HCT116 (cell line): Measurements from ENCODE around the gene TIGD3. TPM values are rescaled to one million over a fixed set of nuclear protein-coding genes. Genes with fewer than 3 reads are reported as not detected.
A peak's percentile ranks its signal among the peaks of the same experiment; 100 is the strongest.

Experiments used
- ATAC-seq: fragments of 200-7000 bp; cut with Tn5 transposase; 2 replicates; pipeline ENCODE4 v1.9.1; 2020; ENCODE audit warnings: mild to moderate bottlenecking, moderate library complexity
- BruUV-seq: library from RNA; stranded (reverse); fragments of 400-500 nt; replicated peaks from 2 replicates; lab custom pipeline; 2021; lab: Mats Ljungman, UMichigan
- CTCF ChIA-PET: fragments of 300-600 bp; sonication (Branson Sonifier 250); formaldehyde crosslinking; loops from one replicate; lab custom pipeline; 2021; ENCODE audit warnings: antibody characterized with exemption; lab: Charles Lee
- POLR2A ChIA-PET: fragments of 300-600, 350-600 bp; sonication (Branson Sonifier 250); formaldehyde crosslinking; loops from one replicate; lab custom pipeline; 2021; ENCODE audit warnings: antibody characterized with exemption; lab: Charles Lee
- RAD21 ChIA-PET, 2 experiments: fragments of 300-600 bp; sonication (Branson Sonifier 250); formaldehyde crosslinking; loops; one replicate each; lab custom pipeline; 2023; ENCODE audit warnings: low total read pairs in 2 of 2; ENCODE audit not compliant: uncharacterized antibody in 2 of 2, unreplicated experiment in 2 of 2, low non-redundant PET in 1 of 2; lab: Charles Lee
- DNase-seq: peaks from one replicate; pipeline ENCODE4 v3.0.0-alpha.2; 2010; ENCODE audit warnings: low read depth, low spot score
- H2AFZ ChIP-seq: fragments of 200-600 bp; shearing (Covaris generic), sonication (generic); 2 replicates; pipeline ENCODE4 v1.6.1; 2017; ENCODE audit warnings: low read depth, mixed run types, mixed read lengths, antibody characterized with exemption, low read length; ENCODE audit not compliant: poor library complexity, severe bottlenecking
- H3K27ac ChIP-seq: 2 replicates; pipeline ENCODE4 v1.5.1; 2012; ENCODE audit warnings: low read depth, low read length
- H3K27me3 ChIP-seq: fragments of 200-600 bp; sonication (generic); 2 replicates; pipeline ENCODE4 v1.6.1; 2016; ENCODE audit warnings: mixed run types, low read length, mixed read lengths; ENCODE audit not compliant: insufficient read depth
- H3K36me3 ChIP-seq, 2 experiments: fragments of 200-500 bp in 1 of 2; fragments of 200-600 bp in 1 of 2; sonication (Bioruptor generic) in 1 of 2; sonication (generic) in 1 of 2; 2 replicates each; pipeline versions ENCODE4 v1.5.1 to v1.6.1; 2014 to 2016; ENCODE audit warnings: low read length in 2 of 2, inconsistent platforms in 1 of 2, mixed read lengths in 1 of 2, mixed run types in 1 of 2; ENCODE audit not compliant: insufficient read depth in 2 of 2, control insufficient read depth in 1 of 2
- H3K4me1 ChIP-seq, 2 experiments: fragments of 200-600 bp in 1 of 2; sonication (generic) in 1 of 2; 2 replicates each; pipeline versions ENCODE4 v1.5.1 to v1.6.1; 2012 to 2017; ENCODE audit warnings: low read length in 2 of 2, inconsistent platforms in 1 of 2, mild to moderate bottlenecking in 1 of 2, mixed read lengths in 1 of 2, mixed run types in 1 of 2, moderate library complexity in 1 of 2; ENCODE audit not compliant: insufficient read depth in 2 of 2, control insufficient read depth in 1 of 2
- H3K4me2 ChIP-seq: fragments of 200-600 bp; sonication (generic); 2 replicates; pipeline ENCODE4 v1.6.1; 2017; ENCODE audit warnings: mixed run types, low read length, mixed read lengths
- H3K4me3 ChIP-seq, 2 experiments: fragments of 200-600 bp in 1 of 2; sonication (generic) in 1 of 2; replicated peaks in 1 of 2; 2 replicates each; pipeline ENCODE4 v1.5.1; 2011 to 2016; ENCODE audit warnings: low read length in 2 of 2, control low read depth in 1 of 2, low read depth in 1 of 2, mild to moderate bottlenecking in 1 of 2, mixed read lengths in 1 of 2, mixed run types in 1 of 2
- H3K79me2 ChIP-seq: fragments of 200-600 bp; sonication (generic); 2 replicates; pipeline ENCODE4 v1.6.1; 2017; ENCODE audit warnings: mild to moderate bottlenecking, mixed run types, low read length, moderate library complexity, mixed read lengths; ENCODE audit not compliant: insufficient read depth
- H3K9ac ChIP-seq: fragments of 200-600 bp; sonication (generic); 2 replicates; pipeline ENCODE4 v1.6.1; 2016; ENCODE audit warnings: low read length, mixed read lengths
- H3K9me2 ChIP-seq: fragments of 200-600 bp; sonication (generic), shearing (Covaris generic); 2 replicates; pipeline ENCODE4 v1.6.1; 2017; ENCODE audit warnings: mixed run types, mild to moderate bottlenecking, moderate library complexity; ENCODE audit not compliant: insufficient read depth
- H3K9me3 ChIP-seq, 2 experiments: fragments of 200-500 bp in 1 of 2; fragments of 200-600 bp in 1 of 2; sonication (Bioruptor generic) in 1 of 2; sonication (generic) in 1 of 2; 2 replicates each; pipeline ENCODE4 v1.6.1; 2014 to 2017; ENCODE audit warnings: low read length in 2 of 2, mixed read lengths in 2 of 2, inconsistent platforms in 1 of 2, low read depth in 1 of 2, mild to moderate bottlenecking in 1 of 2, mixed run types in 1 of 2, moderate library complexity in 1 of 2; ENCODE audit not compliant: control insufficient read depth in 1 of 2, insufficient read depth in 1 of 2
- H4K20me1 ChIP-seq: fragments of 200-600 bp; sonication (generic), shearing (Covaris generic); 2 replicates; pipeline ENCODE4 v1.6.1; 2017; ENCODE audit warnings: mixed run types, mild to moderate bottlenecking, moderate library complexity; ENCODE audit not compliant: insufficient read depth
- CEBPB ChIP-seq: IDR thresholded peaks from 2 replicates; pipeline ENCODE4 v1.6.1; 2012; ENCODE audit warnings: low read depth
- EGR1 ChIP-seq: IDR thresholded peaks from 2 replicates; pipeline ENCODE4 v1.6.1; 2012; ENCODE audit warnings: low read depth
- JUND ChIP-seq: IDR thresholded peaks from 2 replicates; pipeline ENCODE4 v1.6.1; 2012
- MAX ChIP-seq: IDR thresholded peaks from 2 replicates; pipeline ENCODE4 v1.6.1; 2012
- POLR2A ChIP-seq: IDR thresholded peaks from 2 replicates; pipeline ENCODE4 v1.7.0; 2011; ENCODE audit warnings: borderline replicate concordance; ENCODE audit not compliant: insufficient read depth, insufficient read length; ENCODE audit errors: extremely low read depth
- RAD21 ChIP-seq: IDR thresholded peaks from 2 replicates; pipeline ENCODE4 v1.6.1; 2012; ENCODE audit warnings: low read depth, mild to moderate bottlenecking
- SIN3A ChIP-seq: IDR thresholded peaks from 2 replicates; pipeline ENCODE4 v1.6.1; 2012; ENCODE audit warnings: low read depth
- TCF7L2 ChIP-seq: IDR thresholded peaks from 2 replicates; pipeline ENCODE4 v1.7.0; 2011; ENCODE audit warnings: borderline replicate concordance, inconsistent platforms; ENCODE audit not compliant: insufficient read depth, insufficient read length; ENCODE audit errors: extremely low read depth
- YY1 ChIP-seq: IDR thresholded peaks from 2 replicates; pipeline ENCODE4 v1.6.1; 2011; ENCODE audit warnings: low read length, low read depth, moderate library complexity, mild to moderate bottlenecking; ENCODE audit not compliant: insufficient replicate concordance; ENCODE audit errors: extremely low read depth
- intact Hi-C: fragments of 100-400 bp; cut with micrococcal nuclease; formaldehyde crosslinking; loops from 2 replicates; pipeline ENCODE4 v1.10.0; 2022
- total RNA-seq: library from RNA; stranded (reverse); gene quantifications from one replicate; pipeline ENCODE4 v1.2.1, GENCODE V29; 2021; ENCODE audit not compliant: unreplicated experiment

The TIGD3 gene
- total RNA-seq, 1 experiment from 2014 or later: 2.4 TPM

- Histone ChIP-seq H2AFZ (no peak overlapping the region), H3K9ac (no peak overlapping the region), H3K79me2 (peaks cover 43% of the 10 kb centered on the region), H4K20me1 (peaks cover 8% of the 10 kb centered on the region; the same call in 1 of the 2 replicates), H3K27me3 (no peaks in the 10 kb centered on the region), H3K9me2 (no peaks in the 10 kb centered on the region), H3K4me1 (no peaks in the 10 kb centered on the region), H3K9me3 (no peaks in the 10 kb centered on the region), H3K36me3 (peaks cover 59 to 62% of the 10 kb centered on the region in 2 experiments), H3K4me2 (no peak overlapping the region), H3K4me3 (no peak overlapping the region), H3K27ac (no peak overlapping the region)
- no TSS peak for BruUV-seq
- RAD21 ChIA-PET: no interaction called here
- ATAC-seq: no peak
- CTCF ChIA-PET: interaction anchor here (1.4 to 1.6 kb wide), 2 partner anchors 10 to 12 kb away, joined by 4 read pairs; no protein-coding TSS in a partner anchor
- POLR2A ChIA-PET: no interaction called here
- intact Hi-C loops: no loop called here
- TF ChIP-seq SIN3A (no peak), YY1 (no peak), EGR1 (no peak), RAD21 (no peak), MAX (no peak), JUND (no peak), POLR2A (no peak), CEBPB (no peak), TCF7L2 (no peak)
- DNase-seq: no peak
These were observed 12.7 kb upstream of the TIGD3 start for GRCh38 chr11:65341856-65342255.

- Histone ChIP-seq H3K4me3 (no peak overlapping the region), H2AFZ (no peak overlapping the region), H4K20me1 (no peaks in the 10 kb centered on the region), H3K4me2 (no peak overlapping the region), H3K27ac (peak overlapping the region; percentile 15; the same call in 1 of the 2 replicates), H3K27me3 (no peaks in the 10 kb centered on the region), H3K79me2 (no peaks in the 10 kb centered on the region), H3K4me1 (peaks cover 3 to 15% of the 10 kb centered on the region in 2 experiments; a peak in 2 of 4 replicates), H3K9me2 (no peaks in the 10 kb centered on the region), H3K9me3 (no peaks in the 10 kb centered on the region), H3K36me3 (peaks cover 27 to 31% of the 10 kb centered on the region in 2 experiments), H3K9ac (no peak overlapping the region)
- ATAC-seq (no peak), DNase-seq (no peak)
- POLR2A ChIA-PET: interaction anchor here (1.1 kb wide), 1 partner anchor 18 kb away, joined by 3 read pairs; the partner anchor contains the start of gene DPF2
- TF ChIP-seq JUND: no peak
- TF ChIP-seq TCF7L2: no peak
- intact Hi-C loops: no loop called here
- RAD21 ChIA-PET: no interaction called here
- CTCF ChIA-PET: interaction anchor here (1.4 to 5.6 kb wide), 4 partner anchors 9 to 77 kb away, joined by 4 to 49 read pairs (median 11); no protein-coding TSS in a partner anchor
- no TSS peak for BruUV-seq
These were observed 3.0 kb upstream of the TIGD3 start for GRCh38 chr11:65351511-65351910.
